Adrenal gland (tissue), 5 donors: Measurements from ENCODE around the gene UBFD1.

ENCODE experiments used
- POLR2A ChIP-seq, 2 donors: fragments of 450-650 bp; IDR thresholded peaks; one replicate each; pipeline ENCODE4 v1.6.1; 2017; ENCODE audit warnings: antibody characterized with exemption in 2 of 2, mild to moderate bottlenecking in 2 of 2, moderate library complexity in 1 of 2
- TF ChIP-seq, protein P1 (sequence below), 6 experiments: fragments of 450-650 bp in 4 of 6; fragments of 200-600 bp in 2 of 6; sonication (generic) in 1 of 6; IDR thresholded peaks; 1 replicate in 5 of 6; 2 replicates in 1 of 6; pipeline versions ENCODE4 v1.5.1 to v1.8.0; 2016 to 2021; ENCODE audit warnings: antibody characterized with exemption in 6 of 6, mild to moderate bottlenecking in 2 of 6, moderate library complexity in 1 of 6
- donor health status: DM: no; HTN: no; CAD: no.

DNA sequence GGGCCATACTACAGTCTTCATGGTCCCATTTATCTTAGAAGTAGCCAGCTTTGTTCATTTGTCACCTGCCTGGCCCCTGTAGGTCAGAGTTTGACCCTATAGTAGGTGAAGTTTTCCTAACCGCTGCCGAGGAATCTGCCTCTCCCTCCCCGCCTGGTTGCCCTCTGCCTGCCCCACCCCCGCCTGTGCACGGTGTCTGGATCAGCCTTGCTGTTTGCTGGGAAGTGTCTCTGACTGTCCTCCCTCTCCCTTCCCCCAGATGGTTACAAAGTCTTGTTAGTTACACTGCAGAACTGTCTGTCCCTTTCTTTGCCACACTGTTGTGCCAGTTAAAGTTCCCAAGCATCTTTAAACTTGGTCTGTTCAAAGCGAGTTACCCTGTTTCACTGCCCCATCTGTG, 5.7 kb downstream of the UBFD1 start:
- TF ChIP-seq, protein P1, sequence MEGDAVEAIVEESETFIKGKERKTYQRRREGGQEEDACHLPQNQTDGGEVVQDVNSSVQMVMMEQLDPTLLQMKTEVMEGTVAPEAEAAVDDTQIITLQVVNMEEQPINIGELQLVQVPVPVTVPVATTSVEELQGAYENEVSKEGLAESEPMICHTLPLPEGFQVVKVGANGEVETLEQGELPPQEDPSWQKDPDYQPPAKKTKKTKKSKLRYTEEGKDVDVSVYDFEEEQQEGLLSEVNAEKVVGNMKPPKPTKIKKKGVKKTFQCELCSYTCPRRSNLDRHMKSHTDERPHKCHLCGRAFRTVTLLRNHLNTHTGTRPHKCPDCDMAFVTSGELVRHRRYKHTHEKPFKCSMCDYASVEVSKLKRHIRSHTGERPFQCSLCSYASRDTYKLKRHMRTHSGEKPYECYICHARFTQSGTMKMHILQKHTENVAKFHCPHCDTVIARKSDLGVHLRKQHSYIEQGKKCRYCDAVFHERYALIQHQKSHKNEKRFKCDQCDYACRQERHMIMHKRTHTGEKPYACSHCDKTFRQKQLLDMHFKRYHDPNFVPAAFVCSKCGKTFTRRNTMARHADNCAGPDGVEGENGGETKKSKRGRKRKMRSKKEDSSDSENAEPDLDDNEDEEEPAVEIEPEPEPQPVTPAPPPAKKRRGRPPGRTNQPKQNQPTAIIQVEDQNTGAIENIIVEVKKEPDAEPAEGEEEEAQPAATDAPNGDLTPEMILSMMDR (IDR thresholded peaks at IDR 0.05) = no peak
- TF ChIP-seq POLR2A (IDR thresholded peaks at IDR 0.05) = no peak
